Thyroid gland (tissue), 4 donors: ENCODE results near the gene CUEDC1.

ENCODE experiments used
- CTCF ChIP-seq, 6 experiments: fragments of 200-600 bp in 3 of 6; fragments of 450-650 bp in 3 of 6; sonication (generic) in 3 of 6; IDR thresholded peaks; one replicate each; pipeline ENCODE4 v1.5.1; 2016 to 2019; ENCODE audit warnings: antibody characterized with exemption in 6 of 6, mild to moderate bottlenecking in 2 of 6, inconsistent platforms in 1 of 6, moderate library complexity in 1 of 6
- POLR2A ChIP-seq, 2 donors: fragments of 450-650 bp; IDR thresholded peaks; one replicate each; pipeline ENCODE4 v1.6.1; 2017; ENCODE audit warnings: antibody characterized with exemption in 2 of 2, mild to moderate bottlenecking in 2 of 2, moderate library complexity in 1 of 2

- TF ChIP-seq POLR2A (IDR thresholded peaks at IDR 0.05) (no peak), CTCF (IDR thresholded peaks at IDR 0.05) (no peak)
Measured at GRCh38 chr17:57966875-57967274, 11.7 kb upstream of the CUEDC1 start.
